HCT116 (cell line): ENCODE data around the gene TCP1. TPM values are rescaled to one million over a fixed set of nuclear protein-coding genes. Genes with fewer than 3 reads are reported as not detected.

Experiments used
- ATAC-seq: fragments of 200-7000 bp; cut with Tn5 transposase; 2 replicates; pipeline ENCODE4 v1.9.1; 2020; ENCODE audit warnings: mild to moderate bottlenecking, moderate library complexity
- BruUV-seq: library from RNA; stranded (reverse); fragments of 400-500 nt; replicated peaks from 2 replicates; lab custom pipeline; 2021; lab: Mats Ljungman, UMichigan
- CTCF ChIA-PET: fragments of 300-600 bp; sonication (Branson Sonifier 250); formaldehyde crosslinking; loops from one replicate; lab custom pipeline; 2021; ENCODE audit warnings: antibody characterized with exemption; lab: Charles Lee
- POLR2A ChIA-PET: fragments of 300-600, 350-600 bp; sonication (Branson Sonifier 250); formaldehyde crosslinking; loops from one replicate; lab custom pipeline; 2021; ENCODE audit warnings: antibody characterized with exemption; lab: Charles Lee
- RAD21 ChIA-PET, 2 experiments: fragments of 300-600 bp; sonication (Branson Sonifier 250); formaldehyde crosslinking; loops; one replicate each; lab custom pipeline; 2023; ENCODE audit warnings: low total read pairs in 2 of 2; ENCODE audit not compliant: uncharacterized antibody in 2 of 2, unreplicated experiment in 2 of 2, low non-redundant PET in 1 of 2; lab: Charles Lee
- DNase-seq: peaks from one replicate; pipeline ENCODE4 v3.0.0-alpha.2; 2010; ENCODE audit warnings: low read depth, low spot score
- H2AFZ ChIP-seq: fragments of 200-600 bp; shearing (Covaris generic), sonication (generic); 2 replicates; pipeline ENCODE4 v1.6.1; 2017; ENCODE audit warnings: low read depth, mixed run types, mixed read lengths, antibody characterized with exemption, low read length; ENCODE audit not compliant: poor library complexity, severe bottlenecking
- H3K27ac ChIP-seq: 2 replicates; pipeline ENCODE4 v1.5.1; 2012; ENCODE audit warnings: low read depth, low read length
- H3K27me3 ChIP-seq: fragments of 200-600 bp; sonication (generic); 2 replicates; pipeline ENCODE4 v1.6.1; 2016; ENCODE audit warnings: mixed run types, low read length, mixed read lengths; ENCODE audit not compliant: insufficient read depth
- H3K36me3 ChIP-seq, 2 experiments: fragments of 200-500 bp in 1 of 2; fragments of 200-600 bp in 1 of 2; sonication (Bioruptor generic) in 1 of 2; sonication (generic) in 1 of 2; 2 replicates each; pipeline versions ENCODE4 v1.5.1 to v1.6.1; 2014 to 2016; ENCODE audit warnings: low read length in 2 of 2, inconsistent platforms in 1 of 2, mixed read lengths in 1 of 2, mixed run types in 1 of 2; ENCODE audit not compliant: insufficient read depth in 2 of 2, control insufficient read depth in 1 of 2
- H3K4me1 ChIP-seq, 2 experiments: fragments of 200-600 bp in 1 of 2; sonication (generic) in 1 of 2; 2 replicates each; pipeline versions ENCODE4 v1.5.1 to v1.6.1; 2012 to 2017; ENCODE audit warnings: low read length in 2 of 2, inconsistent platforms in 1 of 2, mild to moderate bottlenecking in 1 of 2, mixed read lengths in 1 of 2, mixed run types in 1 of 2, moderate library complexity in 1 of 2; ENCODE audit not compliant: insufficient read depth in 2 of 2, control insufficient read depth in 1 of 2
- H3K4me2 ChIP-seq: fragments of 200-600 bp; sonication (generic); 2 replicates; pipeline ENCODE4 v1.6.1; 2017; ENCODE audit warnings: mixed run types, low read length, mixed read lengths
- H3K4me3 ChIP-seq, 2 experiments: fragments of 200-600 bp in 1 of 2; sonication (generic) in 1 of 2; replicated peaks in 1 of 2; 2 replicates each; pipeline ENCODE4 v1.5.1; 2011 to 2016; ENCODE audit warnings: low read length in 2 of 2, control low read depth in 1 of 2, low read depth in 1 of 2, mild to moderate bottlenecking in 1 of 2, mixed read lengths in 1 of 2, mixed run types in 1 of 2
- H3K79me2 ChIP-seq: fragments of 200-600 bp; sonication (generic); 2 replicates; pipeline ENCODE4 v1.6.1; 2017; ENCODE audit warnings: mild to moderate bottlenecking, mixed run types, low read length, moderate library complexity, mixed read lengths; ENCODE audit not compliant: insufficient read depth
- H3K9ac ChIP-seq: fragments of 200-600 bp; sonication (generic); 2 replicates; pipeline ENCODE4 v1.6.1; 2016; ENCODE audit warnings: low read length, mixed read lengths
- H3K9me2 ChIP-seq: fragments of 200-600 bp; sonication (generic), shearing (Covaris generic); 2 replicates; pipeline ENCODE4 v1.6.1; 2017; ENCODE audit warnings: mixed run types, mild to moderate bottlenecking, moderate library complexity; ENCODE audit not compliant: insufficient read depth
- H3K9me3 ChIP-seq, 2 experiments: fragments of 200-500 bp in 1 of 2; fragments of 200-600 bp in 1 of 2; sonication (Bioruptor generic) in 1 of 2; sonication (generic) in 1 of 2; 2 replicates each; pipeline ENCODE4 v1.6.1; 2014 to 2017; ENCODE audit warnings: low read length in 2 of 2, mixed read lengths in 2 of 2, inconsistent platforms in 1 of 2, low read depth in 1 of 2, mild to moderate bottlenecking in 1 of 2, mixed run types in 1 of 2, moderate library complexity in 1 of 2; ENCODE audit not compliant: control insufficient read depth in 1 of 2, insufficient read depth in 1 of 2
- H4K20me1 ChIP-seq: fragments of 200-600 bp; sonication (generic), shearing (Covaris generic); 2 replicates; pipeline ENCODE4 v1.6.1; 2017; ENCODE audit warnings: mixed run types, mild to moderate bottlenecking, moderate library complexity; ENCODE audit not compliant: insufficient read depth
- CEBPB ChIP-seq: IDR thresholded peaks from 2 replicates; pipeline ENCODE4 v1.6.1; 2012; ENCODE audit warnings: low read depth
- EGR1 ChIP-seq: IDR thresholded peaks from 2 replicates; pipeline ENCODE4 v1.6.1; 2012; ENCODE audit warnings: low read depth
- EZH2 ChIP-seq: fragments of 200-600 bp; sonication (generic); IDR thresholded peaks from 2 replicates; pipeline ENCODE4 v1.6.1; 2017; ENCODE audit warnings: antibody characterized with exemption, mixed run types
- FOSL1 ChIP-seq: IDR thresholded peaks from 2 replicates; pipeline ENCODE4 v1.6.1; 2012; ENCODE audit warnings: low read depth
- JUND ChIP-seq: IDR thresholded peaks from 2 replicates; pipeline ENCODE4 v1.6.1; 2012
- POLR2A ChIP-seq: IDR thresholded peaks from 2 replicates; pipeline ENCODE4 v1.7.0; 2011; ENCODE audit warnings: borderline replicate concordance; ENCODE audit not compliant: insufficient read depth, insufficient read length; ENCODE audit errors: extremely low read depth
- POLR2AphosphoS5 ChIP-seq: IDR thresholded peaks from 2 replicates; pipeline ENCODE4 v1.6.1; 2011; ENCODE audit warnings: mild to moderate bottlenecking, low read depth, low read length, moderate library complexity
- RAD21 ChIP-seq: IDR thresholded peaks from 2 replicates; pipeline ENCODE4 v1.6.1; 2012; ENCODE audit warnings: low read depth, mild to moderate bottlenecking
- SP1 ChIP-seq: IDR thresholded peaks from 2 replicates; pipeline ENCODE4 v1.6.1; 2012; ENCODE audit warnings: low read depth
- SRF ChIP-seq: IDR thresholded peaks from 2 replicates; pipeline ENCODE4 v1.6.1; 2012; ENCODE audit warnings: low read depth
- YY1 ChIP-seq: IDR thresholded peaks from 2 replicates; pipeline ENCODE4 v1.6.1; 2011; ENCODE audit warnings: low read length, low read depth, moderate library complexity, mild to moderate bottlenecking; ENCODE audit not compliant: insufficient replicate concordance; ENCODE audit errors: extremely low read depth
- ZNF274 ChIP-seq: fragments of 200-500 bp; sonication (Bioruptor generic); IDR thresholded peaks from 2 replicates; pipeline ENCODE4 v1.6.1; 2014; ENCODE audit warnings: mild to moderate bottlenecking, low read depth, low read length, inconsistent platforms
- intact Hi-C: fragments of 100-400 bp; cut with micrococcal nuclease; formaldehyde crosslinking; loops from 2 replicates; pipeline ENCODE4 v1.10.0; 2022
- total RNA-seq: library from RNA; stranded (reverse); gene quantifications from one replicate; pipeline ENCODE4 v1.2.1, GENCODE V29; 2021; ENCODE audit not compliant: unreplicated experiment
- TF ChIP-seq, protein P1 (sequence below): IDR thresholded peaks from 2 replicates; pipeline ENCODE4 v1.6.1; 2012; ENCODE audit warnings: low read depth

TCP1 gene
- total RNA-seq, 1 experiment from 2014 or later = 447 TPM

DNA sequence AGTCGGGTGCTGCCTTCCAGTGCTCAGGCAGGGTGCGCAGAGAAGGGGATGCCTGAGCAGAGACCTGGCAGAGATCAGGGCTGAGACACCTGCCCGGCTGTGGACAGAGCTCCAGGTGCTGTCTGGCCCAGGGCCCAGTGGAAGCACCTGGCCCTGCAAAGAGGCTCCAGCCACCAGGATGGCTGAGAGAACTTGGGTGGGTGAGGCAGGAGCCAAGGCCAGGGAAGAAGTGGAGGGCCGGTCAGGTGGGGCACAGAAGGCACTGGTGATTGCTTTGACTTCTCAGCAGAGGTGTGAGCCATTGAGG, 41.9 kb upstream of the TCP1 start:
- H3K4me1 ChIP-seq = peaks cover 0 to 5% of the 10 kb centered on the region in 2 experiments; a peak in 1 of 4 replicates
- H3K27me3 ChIP-seq = no peaks in the 10 kb centered on the region
- H3K9me3 ChIP-seq = no peaks in the 10 kb centered on the region
- no peak for DNase-seq
- no peaks in the 10 kb centered on the region for H4K20me1 ChIP-seq
- BruUV-seq = no TSS peak
- CTCF ChIA-PET = no interaction called here
- RAD21 ChIA-PET = no interaction called here
- POLR2A ChIA-PET = no interaction called here
- H3K4me2 ChIP-seq = no peak overlapping the region
- no peak overlapping the region for H2AFZ ChIP-seq
- H3K27ac ChIP-seq = no peak overlapping the region
- no peak overlapping the region for H3K9ac ChIP-seq
- no peaks in the 10 kb centered on the region for H3K36me3 ChIP-seq
- no peak for ATAC-seq
- intact Hi-C loops = no loop called here
- no peaks in the 10 kb centered on the region for H3K9me2 ChIP-seq
- no peak overlapping the region for H3K4me3 ChIP-seq
- TF ChIP-seq CEBPB (no peak), JUND (no peak), FOSL1 (no peak), SP1 (no peak), SRF (no peak), EGR1 (no peak), ZNF274 (no peak), RAD21 (no peak), POLR2AphosphoS5 (no peak), POLR2A (no peak), EZH2 (no peak), YY1 (no peak)
- TF ChIP-seq, protein P1, sequence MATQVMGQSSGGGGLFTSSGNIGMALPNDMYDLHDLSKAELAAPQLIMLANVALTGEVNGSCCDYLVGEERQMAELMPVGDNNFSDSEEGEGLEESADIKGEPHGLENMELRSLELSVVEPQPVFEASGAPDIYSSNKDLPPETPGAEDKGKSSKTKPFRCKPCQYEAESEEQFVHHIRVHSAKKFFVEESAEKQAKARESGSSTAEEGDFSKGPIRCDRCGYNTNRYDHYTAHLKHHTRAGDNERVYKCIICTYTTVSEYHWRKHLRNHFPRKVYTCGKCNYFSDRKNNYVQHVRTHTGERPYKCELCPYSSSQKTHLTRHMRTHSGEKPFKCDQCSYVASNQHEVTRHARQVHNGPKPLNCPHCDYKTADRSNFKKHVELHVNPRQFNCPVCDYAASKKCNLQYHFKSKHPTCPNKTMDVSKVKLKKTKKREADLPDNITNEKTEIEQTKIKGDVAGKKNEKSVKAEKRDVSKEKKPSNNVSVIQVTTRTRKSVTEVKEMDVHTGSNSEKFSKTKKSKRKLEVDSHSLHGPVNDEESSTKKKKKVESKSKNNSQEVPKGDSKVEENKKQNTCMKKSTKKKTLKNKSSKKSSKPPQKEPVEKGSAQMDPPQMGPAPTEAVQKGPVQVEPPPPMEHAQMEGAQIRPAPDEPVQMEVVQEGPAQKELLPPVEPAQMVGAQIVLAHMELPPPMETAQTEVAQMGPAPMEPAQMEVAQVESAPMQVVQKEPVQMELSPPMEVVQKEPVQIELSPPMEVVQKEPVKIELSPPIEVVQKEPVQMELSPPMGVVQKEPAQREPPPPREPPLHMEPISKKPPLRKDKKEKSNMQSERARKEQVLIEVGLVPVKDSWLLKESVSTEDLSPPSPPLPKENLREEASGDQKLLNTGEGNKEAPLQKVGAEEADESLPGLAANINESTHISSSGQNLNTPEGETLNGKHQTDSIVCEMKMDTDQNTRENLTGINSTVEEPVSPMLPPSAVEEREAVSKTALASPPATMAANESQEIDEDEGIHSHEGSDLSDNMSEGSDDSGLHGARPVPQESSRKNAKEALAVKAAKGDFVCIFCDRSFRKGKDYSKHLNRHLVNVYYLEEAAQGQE = no peak
- H3K79me2 ChIP-seq = no peaks in the 10 kb centered on the region
